SK-N-SH (cell line): Measurements from ENCODE around the gene ARHGEF39.

Source experiments
- CTCF ChIP-seq: fragments of 200-600 bp; sonication (generic); IDR thresholded peaks from 2 replicates; pipeline ENCODE4 v1.6.1; 2017; ENCODE audit warnings: antibody characterized with exemption, mild to moderate bottlenecking, moderate library complexity
- EZH2phosphoT487 ChIP-seq: fragments of 200-600 bp; sonication (generic); IDR thresholded peaks from 2 replicates; pipeline ENCODE4 v1.6.1; 2017; ENCODE audit warnings: low read depth, mixed run types, mild to moderate bottlenecking, antibody characterized with exemption, moderate library complexity, borderline replicate concordance
- GATA2 ChIP-seq: sonication (generic); formaldehyde crosslinking; IDR thresholded peaks from 2 replicates; pipeline ENCODE4 v1.5.0; 2020; ENCODE audit warnings: mild to moderate bottlenecking, missing genetic modification reagents
- MAX ChIP-seq: IDR thresholded peaks from 2 replicates; pipeline ENCODE4 v1.4.0; 2012; ENCODE audit warnings: low read depth
- MXI1 ChIP-seq: IDR thresholded peaks from 2 replicates; pipeline ENCODE4 v1.6.1; 2012; ENCODE audit warnings: mild to moderate bottlenecking, low read depth, low read length, improper control_type of control experiment
- POLR2AphosphoS5 ChIP-seq: IDR thresholded peaks from 2 replicates; pipeline ENCODE4 v1.6.1; 2012; ENCODE audit warnings: low read depth, low read length
- RAD21 ChIP-seq: IDR thresholded peaks from 2 replicates; pipeline ENCODE4 v1.6.1; 2012; ENCODE audit warnings: mild to moderate bottlenecking, low read length
- RCOR1 ChIP-seq: fragments of 150-350 bp; IDR thresholded peaks from 2 replicates; pipeline ENCODE4 v1.6.1; 2017; ENCODE audit warnings: antibody characterized with exemption, low read length
- RFX5 ChIP-seq: IDR thresholded peaks from 2 replicates; pipeline ENCODE4 v1.6.1; 2012; ENCODE audit warnings: mild to moderate bottlenecking, improper control_type of control experiment, low read length
- SIN3A ChIP-seq: IDR thresholded peaks from 2 replicates; pipeline ENCODE4 v1.6.1; 2012; ENCODE audit warnings: low read depth, mild to moderate bottlenecking, low read length, moderate library complexity, borderline replicate concordance
- SMC3 ChIP-seq: IDR thresholded peaks from 2 replicates; pipeline ENCODE4 v1.6.1; 2012; ENCODE audit warnings: low read depth, low read length, improper control_type of control experiment
- YY1 ChIP-seq: IDR thresholded peaks from 2 replicates; pipeline ENCODE4 v1.4.0; 2012; ENCODE audit warnings: low read depth, mild to moderate bottlenecking

- no peak for TF ChIP-seq YY1
- no peak for TF ChIP-seq CTCF
- no peak for TF ChIP-seq RCOR1
- no peak for TF ChIP-seq SMC3
- no peak for TF ChIP-seq POLR2AphosphoS5
- TF ChIP-seq GATA2 = no peak
- TF ChIP-seq SIN3A = no peak
- no peak for TF ChIP-seq MAX
- no peak for TF ChIP-seq RAD21
- no peak for TF ChIP-seq MXI1
- no peak for TF ChIP-seq RFX5
- TF ChIP-seq EZH2phosphoT487 = no peak
Observed at GRCh38 chr9:35618854-35619799, 45.9 kb downstream of the ARHGEF39 start.
